Measurements from ENCODE around the gene WDFY3.

- TF ChIP-seq, protein P1, sequence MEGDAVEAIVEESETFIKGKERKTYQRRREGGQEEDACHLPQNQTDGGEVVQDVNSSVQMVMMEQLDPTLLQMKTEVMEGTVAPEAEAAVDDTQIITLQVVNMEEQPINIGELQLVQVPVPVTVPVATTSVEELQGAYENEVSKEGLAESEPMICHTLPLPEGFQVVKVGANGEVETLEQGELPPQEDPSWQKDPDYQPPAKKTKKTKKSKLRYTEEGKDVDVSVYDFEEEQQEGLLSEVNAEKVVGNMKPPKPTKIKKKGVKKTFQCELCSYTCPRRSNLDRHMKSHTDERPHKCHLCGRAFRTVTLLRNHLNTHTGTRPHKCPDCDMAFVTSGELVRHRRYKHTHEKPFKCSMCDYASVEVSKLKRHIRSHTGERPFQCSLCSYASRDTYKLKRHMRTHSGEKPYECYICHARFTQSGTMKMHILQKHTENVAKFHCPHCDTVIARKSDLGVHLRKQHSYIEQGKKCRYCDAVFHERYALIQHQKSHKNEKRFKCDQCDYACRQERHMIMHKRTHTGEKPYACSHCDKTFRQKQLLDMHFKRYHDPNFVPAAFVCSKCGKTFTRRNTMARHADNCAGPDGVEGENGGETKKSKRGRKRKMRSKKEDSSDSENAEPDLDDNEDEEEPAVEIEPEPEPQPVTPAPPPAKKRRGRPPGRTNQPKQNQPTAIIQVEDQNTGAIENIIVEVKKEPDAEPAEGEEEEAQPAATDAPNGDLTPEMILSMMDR (IDR thresholded peaks at IDR 0.05) = no peak
- TF ChIP-seq POLR2A (IDR thresholded peaks at IDR 0.05) = no peak
These were observed 51.1 kb downstream of the WDFY3 start for GRCh38 chr4:84915396-84915780.
